IMR-90 (cell line): ENCODE measurements around the gene KLHL9. TPM values are rescaled to one million over a fixed set of nuclear protein-coding genes. Genes with fewer than 3 reads are reported as not detected.

Experiments used
- ATAC-seq: fragments of 200-7000 bp; cut with Tn5 transposase; 2 replicates; pipeline ENCODE4 v1.9.1; 2020; ENCODE audit warnings: low read depth, mild to moderate bottlenecking, moderate library complexity
- BruUV-seq: library from RNA; stranded (reverse); fragments of 400-500 nt; replicated peaks from 2 replicates; lab custom pipeline; 2021; lab: Mats Ljungman, UMichigan
- CTCF ChIA-PET: fragments of 300-600 bp; formaldehyde crosslinking; extraction: SDS; loops from one replicate; lab custom pipeline; 2021; ENCODE audit warnings: antibody characterized with exemption; lab: Yijun Ruan, JAX
- POLR2A ChIA-PET: fragments of 300-600 bp; sonication (Branson Sonifier 250); formaldehyde crosslinking; loops from one replicate; lab custom pipeline; 2022; ENCODE audit warnings: antibody characterized with exemption; ENCODE audit not compliant: unreplicated experiment; lab: Charles Lee
- DNase-seq: peaks from one replicate; pipeline ENCODE4 v3.0.0; 2013
- H2AFZ ChIP-seq: replicated peaks from 2 replicates; pipeline ENCODE3; 2013; ENCODE audit warnings: low read length, mild to moderate bottlenecking; ENCODE audit not compliant: poor library complexity
- H2AK5ac ChIP-seq: 2 replicates; pipeline ENCODE4 v1.6.1; 2013; ENCODE audit warnings: low read depth, low read length, inconsistent platforms
- H2AK9ac ChIP-seq: replicated peaks from 2 replicates; pipeline ENCODE3; 2013; ENCODE audit warnings: mild to moderate bottlenecking, low read depth, low read length, moderate library complexity; ENCODE audit not compliant: poor library complexity
- H2BK120ac ChIP-seq: 2 replicates; pipeline ENCODE4 v1.6.1; 2013; ENCODE audit warnings: low read depth, low read length, inconsistent platforms
- H2BK15ac ChIP-seq: 3 replicates; pipeline ENCODE4 v1.6.1; 2013; ENCODE audit warnings: low read depth, low read length, inconsistent platforms
- H2BK20ac ChIP-seq: 2 replicates; pipeline ENCODE4 v1.6.1; 2013; ENCODE audit warnings: low read depth, mild to moderate bottlenecking, inconsistent platforms, low read length, moderate library complexity
- H2BK5ac ChIP-seq: 2 replicates; pipeline ENCODE4 v1.6.1; 2013; ENCODE audit warnings: mild to moderate bottlenecking, low read depth, low read length, inconsistent platforms; ENCODE audit not compliant: poor library complexity, severe bottlenecking
- H3K14ac ChIP-seq: replicated peaks from 2 replicates; pipeline ENCODE4 v1.6.1; 2013; ENCODE audit warnings: low read depth, low read length, inconsistent platforms
- H3K18ac ChIP-seq: 2 replicates; pipeline ENCODE4 v1.6.1; 2013; ENCODE audit warnings: low read depth, low read length, control low read depth
- H3K23ac ChIP-seq: 2 replicates; pipeline ENCODE4 v1.6.1; 2013; ENCODE audit warnings: low read depth, low read length, inconsistent platforms
- H3K27ac ChIP-seq: 2 replicates; pipeline ENCODE4 v1.5.1; 2013; ENCODE audit warnings: mild to moderate bottlenecking, control low read depth, low read length; ENCODE audit not compliant: insufficient read depth
- H3K27me3 ChIP-seq: 2 replicates; pipeline ENCODE4 v1.6.1; 2013; ENCODE audit warnings: low read length; ENCODE audit not compliant: control insufficient read depth, insufficient read depth
- H3K36me3 ChIP-seq: 2 replicates; pipeline ENCODE4 v1.6.1; 2013; ENCODE audit warnings: low read length, mixed read lengths; ENCODE audit not compliant: control insufficient read depth, insufficient read depth
- H3K4ac ChIP-seq: 2 replicates; pipeline ENCODE4 v1.6.1; 2013; ENCODE audit warnings: low read depth, low read length, inconsistent platforms
- H3K4me1 ChIP-seq: 2 replicates; pipeline ENCODE4 v1.6.1; 2013; ENCODE audit warnings: low read length, mixed read lengths; ENCODE audit not compliant: control insufficient read depth, insufficient read depth
- H3K4me2 ChIP-seq: 2 replicates; pipeline ENCODE4 v1.6.1; 2013; ENCODE audit warnings: low read depth, mild to moderate bottlenecking, control low read depth, low read length, moderate library complexity
- H3K4me3 ChIP-seq: 2 replicates; pipeline ENCODE4 v1.5.1; 2013; ENCODE audit warnings: low read depth, mild to moderate bottlenecking, control low read depth, low read length, moderate library complexity; ENCODE audit not compliant: insufficient read depth
- H3K56ac ChIP-seq: 2 replicates; pipeline ENCODE4 v1.6.1; 2013; ENCODE audit warnings: low read length, inconsistent platforms; ENCODE audit not compliant: insufficient read depth; ENCODE audit errors: extremely low read depth
- H3K79me1 ChIP-seq, 2 experiments: 2 replicates each; pipeline ENCODE4 v1.6.1; 2013; ENCODE audit warnings: low read length in 2 of 2, inconsistent platforms in 1 of 2, low read depth in 1 of 2
- H3K9ac ChIP-seq: 2 replicates; pipeline ENCODE4 v1.6.1; 2013; ENCODE audit warnings: low read depth, low read length, control low read depth
- H3K9me1 ChIP-seq: 2 replicates; pipeline ENCODE4 v1.6.1; 2013; ENCODE audit warnings: low read length, inconsistent platforms; ENCODE audit not compliant: insufficient read depth
- H3K9me3 ChIP-seq: 2 replicates; pipeline ENCODE4 v1.6.1; 2013; ENCODE audit warnings: low read length; ENCODE audit not compliant: control insufficient read depth, insufficient read depth
- H4K20me1 ChIP-seq: 2 replicates; pipeline ENCODE4 v1.6.1; 2013; ENCODE audit warnings: low read length, inconsistent platforms; ENCODE audit not compliant: insufficient read depth
- H4K5ac ChIP-seq: 2 replicates; pipeline ENCODE4 v1.6.1; 2013; ENCODE audit warnings: mild to moderate bottlenecking, low read depth, low read length, control low read depth
- H4K8ac ChIP-seq, 2 experiments: 2 replicates each; pipeline ENCODE4 v1.6.1; 2013; ENCODE audit warnings: low read depth in 2 of 2, low read length in 2 of 2, control low read depth in 1 of 2, inconsistent platforms in 1 of 2
- H4K91ac ChIP-seq: 2 replicates; pipeline ENCODE4 v1.6.1; 2013; ENCODE audit warnings: low read depth, low read length, inconsistent platforms; ENCODE audit not compliant: insufficient read depth
- BHLHE40 ChIP-seq: fragments of 150-350 bp; IDR thresholded peaks from 2 replicates; pipeline ENCODE4 v1.6.1; 2016; ENCODE audit warnings: mild to moderate bottlenecking, low read depth, low read length
- CEBPB ChIP-seq: IDR thresholded peaks from 2 replicates; pipeline ENCODE4 v1.6.1; 2012; ENCODE audit warnings: low read depth, low read length, improper control_type of control experiment
- CHD1 ChIP-seq: IDR thresholded peaks from 2 replicates; pipeline ENCODE4 v1.6.1; 2012; ENCODE audit warnings: low read depth, low read length, improper control_type of control experiment
- CTCF ChIP-seq: conservative IDR thresholded peaks from 2 replicates; pipeline ENCODE4 v1.5.1; 2012; ENCODE audit warnings: mild to moderate bottlenecking, low read depth, low read length, improper control_type of control experiment
- ELK1 ChIP-seq: fragments of 150-350 bp; IDR thresholded peaks from 2 replicates; pipeline ENCODE4 v1.6.1; 2016; ENCODE audit warnings: low read depth, mild to moderate bottlenecking, low read length, moderate library complexity, borderline replicate concordance
- FOS ChIP-seq: fragments of 150-350 bp; IDR thresholded peaks from 2 replicates; pipeline ENCODE4 v1.6.1; 2016; ENCODE audit warnings: low read depth, low read length
- MAZ ChIP-seq: IDR thresholded peaks from 2 replicates; pipeline ENCODE4 v1.6.1; 2012; ENCODE audit warnings: low read depth, mild to moderate bottlenecking, low read length, improper control_type of control experiment, moderate library complexity, borderline replicate concordance
- MXI1 ChIP-seq: IDR thresholded peaks from 2 replicates; pipeline ENCODE4 v1.6.1; 2012; ENCODE audit warnings: low read depth, mild to moderate bottlenecking, low read length, moderate library complexity, borderline replicate concordance
- POLR2A ChIP-seq: IDR thresholded peaks from 2 replicates; pipeline ENCODE4 v1.6.1; 2012; ENCODE audit warnings: mild to moderate bottlenecking, low read depth, low read length
- RAD21 ChIP-seq: IDR thresholded peaks from 2 replicates; pipeline ENCODE4 v1.6.1; 2012; ENCODE audit warnings: low read length, improper control_type of control experiment
- RCOR1 ChIP-seq: IDR thresholded peaks from 2 replicates; pipeline ENCODE4 v1.6.1; 2012; ENCODE audit warnings: mild to moderate bottlenecking, low read length, improper control_type of control experiment; ENCODE audit not compliant: insufficient replicate concordance
- WGBS, 2 experiments: methylation state at CpG; one replicate each; pipeline versions ENCODE4 v1.1.5 to v1.1.7; 2013; ENCODE audit warnings: missing lambda C conversion rate in 2 of 2; ENCODE audit not compliant: insufficient read length in 1 of 2; ENCODE audit errors: extremely low coverage in 2 of 2; 5-methylcytosine and 5-hydroxymethylcytosine counted together
- dilution Hi-C: fragments of 300-500 bp; cut with HindIII; formaldehyde crosslinking; loops from one replicate; pipeline ENCODE4 v1.14.3; 2018; ENCODE audit warnings: low sequenced_read_pairs; ENCODE audit not compliant: unreplicated experiment
- in situ Hi-C: fragments of 300-500 bp; cut with MboI; formaldehyde crosslinking; loops from 3 replicates; pipeline ENCODE4 v1.14.3; 2019; ENCODE audit warnings: low sequenced_read_pairs, inconsistent platforms, mixed read lengths
- intact Hi-C: fragments of 100-400 bp; cut with micrococcal nuclease; formaldehyde crosslinking; loops from 2 replicates; pipeline ENCODE4 v1.10.0; 2022
- polyA plus RNA-seq, 3 experiments: library from polyadenylated mRNA; depleted of rRNA; stranded (reverse); fragments of >200 nt; gene quantifications; 2 replicates each; pipeline ENCODE4 v1.2.3, GENCODE V29; 2012; ENCODE audit warnings: low replicate concordance in 1 of 3
- total RNA-seq: library from RNA; depleted of rRNA; stranded (reverse); fragments of >200 nt; gene quantifications from 2 replicates; pipeline ENCODE4 v1.2.3, GENCODE V29; 2012

KLHL9 gene
- total and polyA plus RNA-seq, 2 of the 4 experiments (the other 2 are of a cell fraction) = 12.9 to 46.4 TPM

GRCh38 chr9:21317956-21318923 is 17.0 kb downstream of the KLHL9 start (continued):
- TF ChIP-seq ELK1 = no peak
- no peak for TF ChIP-seq POLR2A
- TF ChIP-seq CHD1 = no peak

GRCh38 chr9:21316860-21317259 is 18.3 kb downstream of the KLHL9 start:
- Histone ChIP-seq H2BK15ac (no peak overlapping the region), H3K9me3 (no peaks in the 10 kb centered on the region), H3K79me1 (no peaks in the 10 kb centered on the region; a peak in 1 of 4 replicates), H3K4ac (no peak overlapping the region), H2AFZ (no peak overlapping the region), H4K91ac (no peak overlapping the region), H3K4me3 (no peak overlapping the region), H3K9me1 (no peaks in the 10 kb centered on the region), H2AK9ac (no peak overlapping the region), H2BK20ac (no peak overlapping the region), H3K4me1 (peaks cover 2% of the 10 kb centered on the region; the same call in 1 of the 2 replicates), H4K20me1 (no peaks in the 10 kb centered on the region), H2AK5ac (no peak overlapping the region), H2BK120ac (no peak overlapping the region), H4K8ac (no peak overlapping the region), H3K27ac (no peak overlapping the region), H3K56ac (no peak overlapping the region), H3K4me2 (no peak overlapping the region), H3K9ac (no peak overlapping the region), H3K18ac (no peak overlapping the region), H3K23ac (no peak overlapping the region), H3K14ac (no peak overlapping the region), H2BK5ac (no peak overlapping the region), H3K27me3 (peaks cover 6% of the 10 kb centered on the region), H4K5ac (no peak overlapping the region), H3K36me3 (peaks cover 4% of the 10 kb centered on the region; the same call in 1 of the 2 replicates)
- intact Hi-C loops (no loop called here), dilution Hi-C loops (no loop called here), in situ Hi-C loops (loop anchor here (25.0 kb wide), 1 partner anchor 945 kb away; no protein-coding TSS in a partner anchor)
- ChIA-PET POLR2A (no interaction called here), CTCF (interaction anchor here (2.0 kb wide), 1 partner anchor 79 kb away, joined by 5 read pairs; no protein-coding TSS in a partner anchor)
- DNase-seq = no peak
- ATAC-seq = no peak
- no CpG with 5 or more reads among the region's 3 CpGs for WGBS, 2 experiments
- no TSS peak for BruUV-seq
- no peak for TF ChIP-seq RAD21
- no peak for TF ChIP-seq FOS
- no peak for TF ChIP-seq CEBPB
- no peak for TF ChIP-seq POLR2A
- no peak for TF ChIP-seq RCOR1
- TF ChIP-seq CTCF = no peak
- no peak for TF ChIP-seq ELK1
- no peak for TF ChIP-seq MXI1
- TF ChIP-seq BHLHE40 = no peak
- TF ChIP-seq MAZ = no peak
